GM21515 (cell line): ENCODE results near the gene SREBF1.
"Not testable (repeated sequence)": the region's sequence is repeated elsewhere in the genome, so short reads cannot be mapped to it uniquely, and the experiment has no call there.

Experiments used
- ATAC-seq: cut with Tn5 transposase; IDR thresholded peaks from one replicate; pipeline ENCODE4 v1.9.1; 2021; ENCODE audit not compliant: unreplicated experiment

SREBF1 gene

GRCh38 chr17:17813055-17813724 is 23.6 kb downstream of the SREBF1 start:
- no peak for ATAC-seq

- no peak for ATAC-seq
These were observed 24.4 kb downstream of the SREBF1 start for GRCh38 chr17:17812211-17813054.

- ATAC-seq, result no peak
These were observed 25.2 kb downstream of the SREBF1 start for GRCh38 chr17:17811381-17812210.

- no peak for ATAC-seq
These were observed 25.9 kb downstream of the SREBF1 start for GRCh38 chr17:17810895-17811248.

GRCh38 chr17:17810084-17810894 is 26.5 kb downstream of the SREBF1 start:
- no peak for ATAC-seq

- no peak for ATAC-seq
These were observed 27.2 kb downstream of the SREBF1 start for GRCh38 chr17:17809531-17810083.

- peak; percentile 46 for ATAC-seq
These were observed 27.9 kb downstream of the SREBF1 start for GRCh38 chr17:17808706-17809432.

GRCh38 chr17:17808200-17808599 is 28.6 kb downstream of the SREBF1 start:
- ATAC-seq, result not testable (repeated sequence)

- ATAC-seq, result no peak
These were observed 29.3 kb downstream of the SREBF1 start for GRCh38 chr17:17807440-17807839.

- no peak for ATAC-seq
These were observed 30.0 kb downstream of the SREBF1 start for GRCh38 chr17:17806611-17807274.

- no peak for ATAC-seq
These were observed 30.8 kb downstream of the SREBF1 start for GRCh38 chr17:17806035-17806434.

GRCh38 chr17:17805575-17805974 is 31.2 kb downstream of the SREBF1 start:
- no peak for ATAC-seq

GRCh38 chr17:17804007-17804406 is 32.8 kb downstream of the SREBF1 start:
- ATAC-seq, result no peak

GRCh38 chr17:17801800-17802481 is 34.8 kb downstream of the SREBF1 start:
- no peak for ATAC-seq

GRCh38 chr17:17800504-17801021 is 36.2 kb downstream of the SREBF1 start:
- no peak for ATAC-seq

- ATAC-seq, result no peak
These were observed 38.1 kb downstream of the SREBF1 start for GRCh38 chr17:17798573-17799255.

- no peak for ATAC-seq
These were observed 38.7 kb downstream of the SREBF1 start for GRCh38 chr17:17798010-17798556.
